GM20000 (cell line): ENCODE data around the gene MYRIP.
"Not testable (repeated sequence)": the region's sequence is repeated elsewhere in the genome, so short reads cannot be mapped to it uniquely, and the experiment has no call there.

Experiments
- DNase-seq: peaks from one replicate; pipeline ENCODE4 v3.0.0; 2012; ENCODE audit warnings: low spot score
- TF ChIP-seq, protein P1 (sequence below): IDR thresholded peaks from 2 replicates; pipeline ENCODE4 v1.5.1; 2012; ENCODE audit warnings: mild to moderate bottlenecking, control low read depth; ENCODE audit errors: extremely low read depth, missing control alignments

The MYRIP gene

DNA sequence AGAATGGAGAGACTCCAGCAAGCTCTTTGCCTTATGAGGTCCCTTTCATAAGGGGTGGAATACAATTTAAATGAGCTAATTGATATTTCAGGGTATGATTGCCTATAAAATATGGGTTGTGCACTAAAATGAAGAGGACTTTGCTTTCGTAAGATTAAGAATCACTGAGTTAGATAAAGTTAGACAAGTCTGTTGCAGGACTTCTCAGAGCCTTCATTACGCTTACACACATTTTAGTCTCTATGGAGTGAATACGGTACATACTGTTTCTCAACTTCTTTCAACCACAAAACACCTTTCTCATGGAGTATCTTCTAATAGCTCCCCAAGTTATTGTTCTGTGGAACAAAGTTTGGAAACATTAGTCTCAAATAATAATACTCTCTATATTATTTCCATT lies 17.8 kb upstream of the MYRIP start:
- no peak for DNase-seq
- TF ChIP-seq, protein P1, sequence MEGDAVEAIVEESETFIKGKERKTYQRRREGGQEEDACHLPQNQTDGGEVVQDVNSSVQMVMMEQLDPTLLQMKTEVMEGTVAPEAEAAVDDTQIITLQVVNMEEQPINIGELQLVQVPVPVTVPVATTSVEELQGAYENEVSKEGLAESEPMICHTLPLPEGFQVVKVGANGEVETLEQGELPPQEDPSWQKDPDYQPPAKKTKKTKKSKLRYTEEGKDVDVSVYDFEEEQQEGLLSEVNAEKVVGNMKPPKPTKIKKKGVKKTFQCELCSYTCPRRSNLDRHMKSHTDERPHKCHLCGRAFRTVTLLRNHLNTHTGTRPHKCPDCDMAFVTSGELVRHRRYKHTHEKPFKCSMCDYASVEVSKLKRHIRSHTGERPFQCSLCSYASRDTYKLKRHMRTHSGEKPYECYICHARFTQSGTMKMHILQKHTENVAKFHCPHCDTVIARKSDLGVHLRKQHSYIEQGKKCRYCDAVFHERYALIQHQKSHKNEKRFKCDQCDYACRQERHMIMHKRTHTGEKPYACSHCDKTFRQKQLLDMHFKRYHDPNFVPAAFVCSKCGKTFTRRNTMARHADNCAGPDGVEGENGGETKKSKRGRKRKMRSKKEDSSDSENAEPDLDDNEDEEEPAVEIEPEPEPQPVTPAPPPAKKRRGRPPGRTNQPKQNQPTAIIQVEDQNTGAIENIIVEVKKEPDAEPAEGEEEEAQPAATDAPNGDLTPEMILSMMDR, result no peak

DNA sequence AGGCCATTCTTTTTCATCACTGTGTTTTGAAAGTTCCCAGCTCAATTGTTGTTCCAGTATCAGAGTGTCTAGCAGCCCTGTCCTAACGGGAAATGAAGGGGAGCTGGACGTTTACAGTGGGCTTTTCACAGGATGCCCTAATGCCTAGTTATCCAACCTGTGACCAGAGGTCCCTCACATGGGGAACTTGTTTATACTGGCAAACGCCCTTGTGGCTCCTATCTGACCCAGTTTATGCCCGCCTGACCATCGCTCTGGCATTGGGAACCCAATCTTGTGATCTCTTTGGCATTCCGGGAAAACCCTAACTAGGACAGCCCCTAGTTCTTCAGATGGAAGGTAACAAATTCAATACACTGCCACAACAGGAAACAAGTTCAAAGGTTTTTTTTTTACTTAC lies 14.5 kb upstream of the MYRIP start:
- TF ChIP-seq, protein P1, result no peak
- DNase-seq, result no peak

DNA sequence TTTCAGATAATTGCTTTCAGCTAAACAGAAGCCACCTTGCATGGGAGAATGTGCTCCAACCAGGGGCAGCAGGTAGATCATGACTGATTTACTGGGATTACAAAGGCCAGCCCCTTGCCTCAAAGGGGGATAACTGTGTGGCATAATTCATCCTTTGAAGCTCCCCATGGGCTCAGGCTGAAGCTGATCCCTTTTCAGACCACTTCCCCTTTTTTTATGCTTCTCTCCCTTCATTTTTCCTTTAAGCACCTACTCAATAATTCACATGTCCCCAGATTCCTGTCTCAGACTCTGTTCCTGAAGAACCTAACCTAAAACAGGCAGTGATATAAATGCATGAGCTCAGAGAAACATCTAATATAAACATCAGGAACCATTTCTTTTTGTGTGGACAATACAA lies 8.2 kb upstream of the MYRIP start:
- TF ChIP-seq, protein P1, result no peak
- no peak for DNase-seq

DNA sequence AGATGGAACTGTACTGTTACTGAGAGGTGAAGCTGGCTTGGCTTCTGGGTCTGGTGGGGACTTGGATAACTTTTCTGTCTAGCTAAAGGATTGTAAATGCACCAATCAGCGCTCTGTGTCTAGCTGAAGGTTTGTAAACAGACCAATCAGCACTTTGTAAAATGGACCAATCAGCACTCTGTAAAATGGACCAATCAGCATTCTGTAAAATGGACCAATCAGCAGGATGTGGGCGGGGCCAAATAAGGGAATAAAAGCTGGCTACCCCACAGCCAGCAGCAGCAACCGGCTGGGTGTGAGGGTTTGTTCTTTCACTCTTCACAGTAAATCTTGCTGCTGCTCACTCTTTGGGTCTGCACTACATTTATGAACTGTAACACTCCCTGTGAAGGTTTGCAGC lies 6.9 kb upstream of the MYRIP start:
- not testable (repeated sequence) for DNase-seq

DNA sequence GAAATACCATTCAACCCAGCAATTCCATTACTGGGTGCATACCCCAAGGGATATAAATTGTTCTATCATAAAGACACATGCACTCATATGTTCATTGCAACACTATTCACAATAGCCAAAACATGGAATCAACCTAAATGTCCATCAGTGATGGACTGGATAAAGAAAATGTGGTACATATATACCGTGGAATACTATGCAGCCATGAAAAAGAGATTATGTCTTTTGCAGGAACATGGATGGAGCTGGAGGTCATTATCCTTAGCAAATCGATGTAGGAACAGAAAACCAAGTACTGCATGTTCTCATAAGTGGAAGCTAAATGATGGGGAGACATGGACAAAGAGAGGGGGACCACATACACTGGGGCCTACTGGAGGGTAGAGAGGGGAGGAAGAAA lies 5.5 kb upstream of the MYRIP start:
- TF ChIP-seq, protein P1, result no peak
- DNase-seq, result no peak

DNA sequence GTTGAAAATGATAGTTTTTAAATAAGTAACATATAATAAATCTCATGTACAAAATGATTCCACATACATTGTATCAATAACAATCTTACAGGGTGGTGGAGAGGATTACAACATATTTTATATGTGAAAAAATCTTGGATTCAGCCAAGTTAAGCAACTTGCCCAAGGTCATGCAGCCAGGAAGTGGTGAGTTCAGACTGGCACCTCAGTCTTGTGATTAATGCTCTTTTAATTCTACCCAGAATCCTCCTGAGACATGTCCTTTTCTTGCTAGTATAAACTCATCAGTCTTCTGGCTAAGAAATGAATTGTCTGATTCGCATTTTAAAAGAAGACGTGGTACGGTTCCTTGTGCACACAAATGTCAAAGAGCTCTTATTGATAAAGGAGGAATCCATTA lies 4.5 kb upstream of the MYRIP start:
- no peak for DNase-seq

DNA sequence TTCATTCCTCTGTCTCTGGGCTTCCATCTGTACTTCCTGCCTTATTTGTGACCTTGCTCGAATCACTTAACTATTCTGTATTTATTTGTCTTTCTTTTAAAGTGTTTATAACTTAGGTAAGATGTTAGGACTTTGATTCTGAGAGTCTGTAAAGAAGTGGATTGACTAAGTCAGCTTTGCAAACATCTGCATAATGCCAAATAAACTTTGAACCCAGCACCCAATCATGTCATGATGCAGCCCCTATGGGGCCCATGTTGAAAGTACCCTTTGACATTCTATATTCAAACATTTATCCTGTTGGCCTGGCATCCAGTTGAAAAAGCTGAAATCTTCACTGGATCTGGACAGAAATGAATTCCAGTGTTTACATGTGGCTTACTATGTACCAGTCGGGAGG lies 3.8 kb upstream of the MYRIP start:
- TF ChIP-seq, protein P1, result no peak
- no peak for DNase-seq

More for the DNA sequence above, 4.5 kb upstream of the MYRIP start:
- TF ChIP-seq, protein P1, result no peak

DNA sequence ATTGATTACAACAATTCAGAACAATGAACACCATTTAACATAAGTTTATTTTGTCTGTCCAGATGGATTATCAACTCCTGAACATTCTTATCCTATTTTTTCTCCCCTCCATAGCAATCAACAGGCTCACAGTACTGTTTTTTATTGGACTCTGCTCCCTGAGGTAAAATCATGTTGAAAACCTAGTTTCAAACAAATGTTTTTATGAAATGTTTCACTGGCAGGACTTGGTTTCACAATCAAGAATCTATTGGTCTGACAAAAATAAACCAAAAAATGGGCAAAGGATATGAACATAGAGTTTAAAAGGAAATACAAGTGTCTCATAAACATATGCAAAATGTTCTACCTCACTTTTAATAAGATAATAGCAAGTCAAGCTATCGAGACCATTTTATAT lies 2.6 kb upstream of the MYRIP start:
- no peak for DNase-seq
- TF ChIP-seq, protein P1, result no peak
